LNCaP clone FGC (cell line): Measurements from ENCODE around the gene CEP135.
A peak's percentile ranks its signal among the peaks of the same experiment; 100 is the strongest.

Experiments used
- DNase-seq: peaks from one replicate; pipeline ENCODE4 v3.0.0-alpha.2; 2011; ENCODE audit warnings: low read depth
- H3K4me3 ChIP-seq: 2 replicates; pipeline ENCODE4 v1.5.1; 2011; ENCODE audit warnings: mild to moderate bottlenecking, low read depth, low read length, control low read depth
- TF ChIP-seq, protein P1 (sequence below): IDR thresholded peaks from 2 replicates; pipeline ENCODE4 v1.5.1; 2012; ENCODE audit warnings: mild to moderate bottlenecking; ENCODE audit not compliant: control insufficient read depth, insufficient read depth; ENCODE audit errors: extremely low read depth

CEP135 gene

DNA sequence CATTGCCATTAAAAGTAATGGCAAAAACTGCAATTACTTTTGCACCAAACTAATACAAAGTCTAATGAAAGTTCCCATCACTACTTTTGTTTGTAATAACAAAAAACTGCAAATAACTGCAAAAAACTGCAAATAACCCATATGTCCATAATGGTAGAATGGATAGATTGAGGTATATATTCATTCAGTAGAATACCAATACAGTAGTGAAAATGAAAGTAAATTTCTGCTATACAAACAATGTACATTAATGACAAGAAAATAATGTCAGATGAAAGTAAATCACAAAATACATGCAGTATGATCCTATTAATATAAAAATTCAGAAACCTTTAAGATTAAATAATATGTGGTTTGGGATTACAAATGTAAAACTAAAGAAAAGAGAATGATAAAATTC, 41.3 kb upstream of the CEP135 start:
- no peak overlapping the region for H3K4me3 ChIP-seq

DNA sequence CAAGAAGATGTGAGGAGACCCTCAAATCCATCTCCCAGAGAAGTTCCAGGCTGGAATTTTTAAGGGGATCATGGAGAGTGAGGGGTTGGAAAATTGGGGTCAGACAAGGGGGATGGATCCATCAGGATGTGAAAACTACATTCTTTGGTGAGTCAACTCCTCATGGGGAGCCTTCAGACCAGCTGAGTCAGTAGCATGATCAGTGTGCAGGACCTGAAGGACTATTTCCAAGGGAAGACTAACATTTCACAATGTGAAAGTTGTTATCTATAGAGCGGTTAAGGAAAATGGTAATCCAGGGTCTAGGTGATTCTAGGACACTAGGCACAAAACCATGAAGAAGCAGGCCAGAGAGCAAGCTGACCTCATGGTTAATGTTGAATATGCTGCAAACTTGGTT, 38.6 kb upstream of the CEP135 start:
- no peak for DNase-seq
- TF ChIP-seq, protein P1, sequence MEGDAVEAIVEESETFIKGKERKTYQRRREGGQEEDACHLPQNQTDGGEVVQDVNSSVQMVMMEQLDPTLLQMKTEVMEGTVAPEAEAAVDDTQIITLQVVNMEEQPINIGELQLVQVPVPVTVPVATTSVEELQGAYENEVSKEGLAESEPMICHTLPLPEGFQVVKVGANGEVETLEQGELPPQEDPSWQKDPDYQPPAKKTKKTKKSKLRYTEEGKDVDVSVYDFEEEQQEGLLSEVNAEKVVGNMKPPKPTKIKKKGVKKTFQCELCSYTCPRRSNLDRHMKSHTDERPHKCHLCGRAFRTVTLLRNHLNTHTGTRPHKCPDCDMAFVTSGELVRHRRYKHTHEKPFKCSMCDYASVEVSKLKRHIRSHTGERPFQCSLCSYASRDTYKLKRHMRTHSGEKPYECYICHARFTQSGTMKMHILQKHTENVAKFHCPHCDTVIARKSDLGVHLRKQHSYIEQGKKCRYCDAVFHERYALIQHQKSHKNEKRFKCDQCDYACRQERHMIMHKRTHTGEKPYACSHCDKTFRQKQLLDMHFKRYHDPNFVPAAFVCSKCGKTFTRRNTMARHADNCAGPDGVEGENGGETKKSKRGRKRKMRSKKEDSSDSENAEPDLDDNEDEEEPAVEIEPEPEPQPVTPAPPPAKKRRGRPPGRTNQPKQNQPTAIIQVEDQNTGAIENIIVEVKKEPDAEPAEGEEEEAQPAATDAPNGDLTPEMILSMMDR = no peak
- H3K4me3 ChIP-seq = no peak overlapping the region

More for the DNA sequence above, 41.3 kb upstream of the CEP135 start:
- no peak for DNase-seq
- TF ChIP-seq, protein P1 = no peak

DNA sequence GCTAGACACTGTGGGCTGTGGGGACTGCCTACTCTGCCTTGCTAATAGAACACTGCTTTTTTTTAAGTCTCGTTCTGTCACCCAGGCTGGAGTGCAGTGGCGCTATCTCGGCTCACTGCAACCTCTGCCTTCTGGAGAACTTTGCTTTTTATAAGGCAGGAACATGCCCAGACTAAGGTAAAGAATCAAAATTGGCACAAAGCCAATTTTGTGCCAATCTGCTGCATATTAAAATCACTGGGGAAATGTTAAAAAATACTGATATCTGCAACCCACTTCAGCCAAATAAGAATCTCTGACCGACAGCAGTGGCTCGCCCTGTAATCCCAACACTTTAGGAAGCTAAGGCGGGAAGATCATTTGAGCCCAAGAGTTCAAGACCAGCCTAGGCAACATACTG, 36.5 kb upstream of the CEP135 start:
- TF ChIP-seq, protein P1 = no peak
- peak; percentile 11 for DNase-seq
- no peak overlapping the region for H3K4me3 ChIP-seq

- DNase-seq = no peak
- TF ChIP-seq, protein P1 = no peak
- H3K4me3 ChIP-seq = no peak overlapping the region
Measured at GRCh38 chr4:55920571-55920970, 28.2 kb upstream of the CEP135 start.

DNA sequence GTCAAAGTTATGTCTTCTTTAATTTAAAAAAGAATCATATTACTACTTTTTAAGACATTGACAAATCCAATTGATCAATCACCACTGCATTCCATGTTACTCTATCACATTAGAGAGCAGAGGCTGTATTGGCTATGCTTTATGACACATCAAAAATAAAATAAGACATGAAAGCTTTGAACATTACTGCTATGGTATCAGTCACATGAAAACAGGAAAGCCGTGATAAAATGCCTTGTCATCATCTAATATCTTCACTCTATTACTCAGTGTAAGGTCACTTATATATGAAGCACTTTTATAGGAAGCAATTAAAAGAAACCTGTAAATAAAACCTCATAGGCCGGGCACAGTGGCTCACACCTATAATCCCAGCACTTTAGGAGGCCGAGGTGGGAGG, 27.7 kb upstream of the CEP135 start:
- H3K4me3 ChIP-seq = no peak overlapping the region
- TF ChIP-seq, protein P1 = no peak
- no peak for DNase-seq

GRCh38 chr4:55925241-55925640, 23.5 kb upstream of the CEP135 start:
- no peak for DNase-seq
- no peak overlapping the region for H3K4me3 ChIP-seq
- TF ChIP-seq, protein P1 = no peak

GRCh38 chr4:55926610-55927009, 22.1 kb upstream of the CEP135 start:
- no peak for DNase-seq
- H3K4me3 ChIP-seq = no peak overlapping the region
- TF ChIP-seq, protein P1 = no peak
